HEK293 (cell line): ENCODE results near the gene SYDE1.

Source experiments
- CTCF ChIA-PET: fragments of 350-600 bp; formaldehyde crosslinking; extraction: SDS; loops from one replicate; lab custom pipeline; 2021; ENCODE audit warnings: antibody characterized with exemption; lab: Yijun Ruan, JAX
- POLR2A ChIA-PET: fragments of 300-600 bp; formaldehyde crosslinking; extraction: SDS; loops from one replicate; lab custom pipeline; 2020; ENCODE audit warnings: antibody characterized with exemption, inconsistent platforms; lab: Yijun Ruan, JAX
- H3K27ac ChIP-seq: fragments of 200-500 bp; sonication (Bioruptor generic); 2 replicates; pipeline ENCODE4 v1.5.1; 2014; ENCODE audit warnings: low read depth, low read length, control low read depth, inconsistent platforms; ENCODE audit errors: extremely low read depth
- H3K36me3 ChIP-seq, 2 experiments: fragments of 200-500 bp in 1 of 2; sonication (Bioruptor generic) in 1 of 2; 1 replicate in 1 of 2; 2 replicates in 1 of 2; pipeline ENCODE4 v1.5.1; 2014 to 2017; ENCODE audit warnings: inconsistent platforms in 2 of 2, low read length in 2 of 2; ENCODE audit not compliant: control insufficient read depth in 2 of 2, insufficient read depth in 1 of 2
- H3K4me1 ChIP-seq: fragments of 200-500 bp; sonication (Bioruptor generic); 2 replicates; pipeline ENCODE4 v1.5.1; 2014; ENCODE audit warnings: mild to moderate bottlenecking, low read length, inconsistent platforms; ENCODE audit not compliant: control insufficient read depth, insufficient read depth
- H3K4me3 ChIP-seq: 2 replicates; pipeline ENCODE4 v1.5.1; 2011; ENCODE audit warnings: low read depth, mild to moderate bottlenecking, control low read depth, low read length, moderate library complexity
- H3K9me3 ChIP-seq: fragments of 200-500 bp; sonication (Bioruptor generic); 2 replicates; pipeline ENCODE4 v1.5.1; 2014; ENCODE audit warnings: low read depth, low read length, inconsistent platforms; ENCODE audit not compliant: control insufficient read depth, insufficient read depth
- FEZF1 ChIP-seq: fragments of 450-650 bp; formaldehyde crosslinking; IDR thresholded peaks from 2 replicates; pipeline ENCODE4 v1.5.1; 2016; ENCODE audit warnings: missing biosample characterization, missing genetic modification characterization
- KLF1 ChIP-seq: fragments of 450-650 bp; formaldehyde crosslinking; IDR thresholded peaks from 2 replicates; pipeline ENCODE4 v1.5.1; 2016; ENCODE audit warnings: missing biosample characterization, missing genetic modification characterization
- PBX3 ChIP-seq: sonication (generic); formaldehyde crosslinking; IDR thresholded peaks from 2 replicates; pipeline ENCODE4 v1.8.1; 2022; ENCODE audit warnings: mild to moderate bottlenecking, moderate library complexity, missing genetic modification reagents
- PRDM1 ChIP-seq: fragments of 450-650 bp; formaldehyde crosslinking; IDR thresholded peaks from 2 replicates; pipeline ENCODE4; 2016; ENCODE audit warnings: missing biosample characterization, missing genetic modification characterization
- RBAK ChIP-seq: fragments of 450-650 bp; formaldehyde crosslinking; IDR thresholded peaks from 2 replicates; pipeline ENCODE4 v1.5.1; 2016; ENCODE audit warnings: missing biosample characterization, missing genetic modification characterization
- SETDB1 ChIP-seq: IDR thresholded peaks from one replicate; pipeline ENCODE4 v1.6.1; 2017; ENCODE audit warnings: mild to moderate bottlenecking, low read length, moderate library complexity, mixed read lengths; ENCODE audit not compliant: insufficient read length
- SP3 ChIP-seq: fragments of 450-650 bp; formaldehyde crosslinking; IDR thresholded peaks from 2 replicates; pipeline ENCODE4 v1.5.1; 2016; ENCODE audit warnings: missing biosample characterization, missing genetic modification characterization
- WT1 ChIP-seq: fragments of 450-650 bp; formaldehyde crosslinking; IDR thresholded peaks from 2 replicates; pipeline ENCODE4 v1.5.1; 2016; ENCODE audit warnings: missing biosample characterization, missing genetic modification characterization
- YY2 ChIP-seq: fragments of 450-650 bp; formaldehyde crosslinking; IDR thresholded peaks from 2 replicates; pipeline ENCODE4 v1.5.1; 2016; ENCODE audit warnings: missing biosample characterization, missing genetic modification characterization
- ZBTB21 ChIP-seq: fragments of 450-650 bp; formaldehyde crosslinking; IDR thresholded peaks from 2 replicates; pipeline ENCODE4 v1.5.1; 2017; ENCODE audit warnings: missing biosample characterization, missing genetic modification characterization
- ZFP37 ChIP-seq: fragments of 450-650 bp; formaldehyde crosslinking; IDR thresholded peaks from 2 replicates; pipeline ENCODE4 v1.5.1; 2016; ENCODE audit warnings: missing biosample characterization, missing genetic modification characterization
- ZNF211 ChIP-seq: fragments of 450-650 bp; formaldehyde crosslinking; IDR thresholded peaks from 2 replicates; pipeline ENCODE4 v1.5.1; 2016; ENCODE audit warnings: low read depth, missing biosample characterization, missing genetic modification characterization
- ZNF24 ChIP-seq: fragments of 450-650 bp; formaldehyde crosslinking; IDR thresholded peaks from 2 replicates; pipeline ENCODE4 v1.5.1; 2016; ENCODE audit warnings: missing biosample characterization, missing genetic modification characterization
- ZNF335 ChIP-seq: fragments of 450-650 bp; formaldehyde crosslinking; conservative IDR thresholded peaks from 2 replicates; pipeline ENCODE4 v1.5.1; 2016; ENCODE audit warnings: missing biosample characterization, missing genetic modification characterization
- ZNF350 ChIP-seq: fragments of 450-650 bp; formaldehyde crosslinking; IDR thresholded peaks from 2 replicates; pipeline ENCODE4 v1.5.0; 2017; ENCODE audit warnings: missing biosample characterization, mild to moderate bottlenecking, missing genetic modification characterization
- ZNF366 ChIP-seq: fragments of 450-650 bp; formaldehyde crosslinking; conservative IDR thresholded peaks from 2 replicates; pipeline ENCODE4 v1.5.1; 2016; ENCODE audit warnings: missing biosample characterization, missing genetic modification characterization
- ZNF433 ChIP-seq: fragments of 450-650 bp; formaldehyde crosslinking; IDR thresholded peaks from 2 replicates; pipeline ENCODE4 v1.5.1; 2016; ENCODE audit warnings: missing biosample characterization, missing genetic modification characterization, low read depth
- ZNF473 ChIP-seq: fragments of 450-650 bp; formaldehyde crosslinking; IDR thresholded peaks from 2 replicates; pipeline ENCODE4 v1.5.1; 2017; ENCODE audit warnings: missing biosample characterization, missing genetic modification characterization
- ZNF549 ChIP-seq: fragments of 450-650 bp; IDR thresholded peaks from 2 replicates; pipeline ENCODE4 v1.5.1; 2018; ENCODE audit warnings: missing biosample characterization, missing genetic modification characterization, mild to moderate bottlenecking, inconsistent platforms, moderate library complexity
- ZNF600 ChIP-seq: fragments of 450-650 bp; formaldehyde crosslinking; IDR thresholded peaks from 2 replicates; pipeline ENCODE4 v1.5.1; 2016; ENCODE audit warnings: missing biosample characterization, missing genetic modification characterization
- ZNF629 ChIP-seq: fragments of 450-650 bp; formaldehyde crosslinking; IDR thresholded peaks from 2 replicates; pipeline ENCODE4 v1.5.1; 2017; ENCODE audit warnings: missing biosample characterization, missing genetic modification characterization
- ZNF660 ChIP-seq: fragments of 450-650 bp; IDR thresholded peaks from 2 replicates; pipeline ENCODE4 v1.5.1; 2018; ENCODE audit warnings: missing biosample characterization, mild to moderate bottlenecking, missing genetic modification characterization
- ZNF701 ChIP-seq: fragments of 450-650 bp; formaldehyde crosslinking; IDR thresholded peaks from 2 replicates; pipeline ENCODE4 v1.5.1; 2016; ENCODE audit warnings: missing biosample characterization, missing genetic modification characterization
- ZNF843 ChIP-seq: fragments of 450-650 bp; formaldehyde crosslinking; IDR thresholded peaks from 2 replicates; pipeline ENCODE4 v1.5.1; 2016; ENCODE audit warnings: missing biosample characterization, missing genetic modification characterization
- ZSCAN16 ChIP-seq: fragments of 450-650 bp; formaldehyde crosslinking; IDR thresholded peaks from 2 replicates; pipeline ENCODE4 v1.5.1; 2016; ENCODE audit warnings: missing biosample characterization, missing genetic modification characterization
- TF ChIP-seq, protein P1 (sequence below): fragments of 450-650 bp; formaldehyde crosslinking; IDR thresholded peaks from 2 replicates; pipeline ENCODE4 v1.5.1; 2016; ENCODE audit warnings: missing biosample characterization, missing genetic modification characterization

Gene SYDE1

GRCh38 chr19:15142313-15142712 lies 35.1 kb downstream of the SYDE1 start (continued):
- TF ChIP-seq KLF1 (no peak), ZNF549 (no peak)

GRCh38 chr19:15144046-15144646 lies 36.9 kb downstream of the SYDE1 start:
- no peaks in the 10 kb centered on the region for H3K9me3 ChIP-seq
- POLR2A ChIA-PET = no interaction called here
- no peaks in the 10 kb centered on the region for H3K4me1 ChIP-seq
- no peaks in the 10 kb centered on the region for H3K36me3 ChIP-seq
- no peak overlapping the region for H3K4me3 ChIP-seq
- CTCF ChIA-PET = no interaction called here
- TF ChIP-seq ZNF629 = no peak
- no peak for TF ChIP-seq SP3 (tag by site-specific recombination)
- no peak for TF ChIP-seq RBAK (tag by site-specific recombination)
- H3K27ac ChIP-seq = no peak overlapping the region

DNA sequence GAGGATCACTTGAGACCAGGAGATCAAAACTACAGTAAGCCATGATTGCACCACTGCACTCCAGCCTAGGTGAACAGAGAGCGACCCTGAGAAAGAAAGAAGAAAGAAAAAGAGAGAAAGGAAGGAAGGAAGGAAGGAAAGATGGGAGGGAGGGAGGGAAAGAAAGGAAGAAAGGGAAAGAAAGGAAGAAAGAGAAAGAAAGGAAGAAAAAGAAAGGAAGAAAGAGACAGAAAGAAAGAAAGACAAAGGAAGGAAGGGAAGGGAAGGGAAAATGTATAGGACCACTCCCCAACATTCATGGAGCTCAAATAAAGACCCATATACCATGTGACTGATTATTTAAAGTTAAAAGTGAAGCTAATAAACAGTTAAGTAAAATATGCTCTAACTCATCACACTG lies 39.9 kb downstream of the SYDE1 start:
- no peak for TF ChIP-seq ZNF473 (tag by site-specific recombination)
- peak; percentile 54 for TF ChIP-seq ZNF366 (tag by site-specific recombination)
- TF ChIP-seq PRDM1 (tag by site-specific recombination) = peak; percentile 64
- CTCF ChIA-PET = interaction anchor here (0.6 to 1.0 kb wide), 4 partner anchors 12 to 46 kb away, joined by 3 read pairs; no protein-coding TSS in a partner anchor

GRCh38 chr19:15149737-15150136 lies 42.5 kb downstream of the SYDE1 start:
- no peaks in the 10 kb centered on the region for H3K9me3 ChIP-seq
- ChIA-PET POLR2A (no interaction called here), CTCF (interaction anchor here (0.6 to 3.6 kb wide), 20 partner anchors 10 to 1041 kb away, joined by 3 to 29 read pairs (median 4); a partner anchor contains a TSS)
- no peaks in the 10 kb centered on the region for H3K4me1 ChIP-seq
- H3K27ac ChIP-seq = no peak overlapping the region
- no peaks in the 10 kb centered on the region for H3K36me3 ChIP-seq
- H3K4me3 ChIP-seq = no peak overlapping the region
- TF ChIP-seq ZNF24 (tag by site-specific recombination) (no peak), ZBTB21 (tag by site-specific recombination) (no peak), YY2 (no peak), ZNF473 (tag by site-specific recombination) (no peak), PBX3 (no peak), ZNF211 (tag by site-specific recombination) (no peak), WT1 (tag by site-specific recombination) (no peak), ZNF433 (tag by site-specific recombination) (no peak), ZNF335 (tag by site-specific recombination) (no peak), ZFP37 (tag by site-specific recombination) (no peak), ZNF600 (tag by site-specific recombination) (no peak), FEZF1 (tag by site-specific recombination) (no peak), ZNF350 (tag by site-specific recombination) (no peak), SETDB1 (no peak), SP3 (tag by site-specific recombination) (no peak), ZNF701 (tag by site-specific recombination) (no peak), ZSCAN16 (no peak), ZNF843 (tag by site-specific recombination) (no peak), ZNF660 (no peak)
- TF ChIP-seq, protein P1, sequence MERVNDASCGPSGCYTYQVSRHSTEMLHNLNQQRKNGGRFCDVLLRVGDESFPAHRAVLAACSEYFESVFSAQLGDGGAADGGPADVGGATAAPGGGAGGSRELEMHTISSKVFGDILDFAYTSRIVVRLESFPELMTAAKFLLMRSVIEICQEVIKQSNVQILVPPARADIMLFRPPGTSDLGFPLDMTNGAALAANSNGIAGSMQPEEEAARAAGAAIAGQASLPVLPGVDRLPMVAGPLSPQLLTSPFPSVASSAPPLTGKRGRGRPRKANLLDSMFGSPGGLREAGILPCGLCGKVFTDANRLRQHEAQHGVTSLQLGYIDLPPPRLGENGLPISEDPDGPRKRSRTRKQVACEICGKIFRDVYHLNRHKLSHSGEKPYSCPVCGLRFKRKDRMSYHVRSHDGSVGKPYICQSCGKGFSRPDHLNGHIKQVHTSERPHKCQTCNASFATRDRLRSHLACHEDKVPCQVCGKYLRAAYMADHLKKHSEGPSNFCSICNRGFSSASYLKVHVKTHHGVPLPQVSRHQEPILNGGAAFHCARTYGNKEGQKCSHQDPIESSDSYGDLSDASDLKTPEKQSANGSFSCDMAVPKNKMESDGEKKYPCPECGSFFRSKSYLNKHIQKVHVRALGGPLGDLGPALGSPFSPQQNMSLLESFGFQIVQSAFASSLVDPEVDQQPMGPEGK (tag by site-specific recombination) = no peak

More for the DNA sequence above, 39.9 kb downstream of the SYDE1 start:
- Histone ChIP-seq H3K9me3 (no peaks in the 10 kb centered on the region), H3K27ac (no peak overlapping the region), H3K4me1 (no peaks in the 10 kb centered on the region), H3K36me3 (no peaks in the 10 kb centered on the region), H3K4me3 (no peak overlapping the region)
- POLR2A ChIA-PET = no interaction called here
